Mesothelial cell of epicardium (in vitro differentiated cells): ENCODE results near the gene FRMD4A. TPM values are rescaled to one million over a fixed set of nuclear protein-coding genes. Genes with fewer than 3 reads are reported as not detected.

ENCODE experiments used
- DNase-seq, 2 experiments: peaks; one replicate each; pipeline ENCODE4 v3.0.0; 2021; ENCODE audit warnings: low spot score in 2 of 2; ENCODE audit not compliant: unreplicated experiment in 2 of 2
- H3K27ac Mint-ChIP-seq: 2 replicates; pipeline ENCODE4 v1.8.0; 2021; ENCODE audit warnings: mixed read lengths
- H3K27me3 Mint-ChIP-seq: 2 replicates; pipeline ENCODE4 v1.8.0; 2021; ENCODE audit warnings: low read depth, mixed read lengths
- H3K36me3 Mint-ChIP-seq: 2 replicates; pipeline ENCODE4 v1.8.0; 2021; ENCODE audit warnings: mixed read lengths
- H3K4me1 Mint-ChIP-seq: 2 replicates; pipeline ENCODE4 v1.8.0; 2021; ENCODE audit warnings: mixed read lengths
- H3K4me3 Mint-ChIP-seq: 2 replicates; pipeline ENCODE4 v1.8.0; 2021; ENCODE audit warnings: mild to moderate bottlenecking, moderate library complexity, mixed read lengths
- H3K9me3 Mint-ChIP-seq: 2 replicates; pipeline ENCODE4 v1.8.0; 2021; ENCODE audit warnings: mixed read lengths
- CTCF ChIP-seq: fragments of 200-600 bp; sonication (generic); IDR thresholded peaks from one replicate; pipeline ENCODE4 v1.5.0; 2021; ENCODE audit warnings: antibody characterized with exemption; ENCODE audit not compliant: unreplicated experiment
- total RNA-seq: library from RNA; stranded (reverse); gene quantifications from 3 replicates; pipeline ENCODE4 v1.2.1, GENCODE V29; 2021

The FRMD4A gene
- total RNA-seq, 1 donor from 2014 or later = 45.0 TPM

DNA sequence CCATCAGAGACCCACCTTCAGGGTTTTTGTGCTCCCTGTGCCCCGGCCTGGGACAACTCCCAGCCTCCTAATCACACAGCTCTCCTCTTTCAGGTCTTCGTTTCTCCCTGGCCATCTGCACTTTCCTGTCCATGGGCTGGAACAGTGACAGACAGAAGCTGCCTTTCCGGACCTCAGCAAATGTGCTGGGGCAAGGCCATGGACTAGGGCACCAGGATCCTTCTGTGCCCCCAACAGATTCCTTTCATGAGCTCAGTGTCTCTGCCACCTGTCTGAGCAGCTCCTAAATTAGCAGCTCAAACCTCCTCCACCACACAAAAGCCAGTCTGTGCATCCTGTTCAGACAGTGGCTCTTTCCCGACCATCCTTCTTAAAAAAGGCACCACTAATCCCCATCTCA lies 41.9 kb upstream of the FRMD4A start:
- no peak for DNase-seq
- no peak overlapping the region for H3K27ac Mint-ChIP-seq
- TF ChIP-seq CTCF = no peak
- no peaks in the 10 kb centered on the region for H3K36me3 Mint-ChIP-seq
- H3K27me3 Mint-ChIP-seq = no peaks in the 10 kb centered on the region
- peaks cover 8% of the 10 kb centered on the region for H3K9me3 Mint-ChIP-seq
- H3K4me1 Mint-ChIP-seq = peaks cover 10% of the 10 kb centered on the region
- H3K4me3 Mint-ChIP-seq = no peak overlapping the region

GRCh38 chr10:14371581-14371980 lies 40.9 kb upstream of the FRMD4A start:
- TF ChIP-seq CTCF = no peak
- Mint-ChIP-seq H3K9me3 (peaks cover 8% of the 10 kb centered on the region), H3K4me1 (peaks cover 5% of the 10 kb centered on the region)

GRCh38 chr10:14370894-14371293 lies 40.2 kb upstream of the FRMD4A start:
- Mint-ChIP-seq H3K4me3 (no peak overlapping the region), H3K27me3 (no peaks in the 10 kb centered on the region), H3K27ac (no peak overlapping the region), H3K36me3 (no peaks in the 10 kb centered on the region), H3K9me3 (peaks cover 5% of the 10 kb centered on the region), H3K4me1 (peaks cover 5% of the 10 kb centered on the region)
- no peak for DNase-seq
- no peak for TF ChIP-seq CTCF

More at GRCh38 chr10:14371581-14371980, 40.9 kb upstream of the FRMD4A start:
- H3K27ac Mint-ChIP-seq = no peak overlapping the region
- DNase-seq = no peak
- no peaks in the 10 kb centered on the region for H3K36me3 Mint-ChIP-seq
- H3K4me3 Mint-ChIP-seq = no peak overlapping the region
- no peaks in the 10 kb centered on the region for H3K27me3 Mint-ChIP-seq

GRCh38 chr10:14369906-14370305 lies 39.2 kb upstream of the FRMD4A start:
- Mint-ChIP-seq H3K9me3 (peaks cover 4% of the 10 kb centered on the region), H3K4me1 (peaks cover 1% of the 10 kb centered on the region), H3K4me3 (no peak overlapping the region), H3K27ac (no peak overlapping the region), H3K36me3 (no peaks in the 10 kb centered on the region), H3K27me3 (no peaks in the 10 kb centered on the region)
- DNase-seq = no peak
- no peak for TF ChIP-seq CTCF

- Mint-ChIP-seq H3K4me3 (no peak overlapping the region), H3K9me3 (peaks cover 4% of the 10 kb centered on the region), H3K36me3 (no peaks in the 10 kb centered on the region), H3K4me1 (no peaks in the 10 kb centered on the region), H3K27me3 (peaks cover 14% of the 10 kb centered on the region), H3K27ac (no peak overlapping the region)
- TF ChIP-seq CTCF = no peak
- no peak for DNase-seq
These were observed 36.0 kb upstream of the FRMD4A start for GRCh38 chr10:14366760-14367159.

GRCh38 chr10:14365266-14365665 lies 34.5 kb upstream of the FRMD4A start:
- Mint-ChIP-seq H3K27me3 (peaks cover 20% of the 10 kb centered on the region), H3K27ac (no peak overlapping the region), H3K4me1 (no peaks in the 10 kb centered on the region), H3K36me3 (no peaks in the 10 kb centered on the region), H3K9me3 (peaks cover 4% of the 10 kb centered on the region), H3K4me3 (no peak overlapping the region)
- TF ChIP-seq CTCF = no peak
- no peak for DNase-seq
